ENCODE data around the gene RAP1GAP2. TPM values are rescaled to one million over a fixed set of nuclear protein-coding genes. Genes with fewer than 3 reads are reported as not detected.

RAP1GAP2 gene
- total RNA-seq, 2 experiments from 2014 or later: 11.3 to 28.2 TPM

DNA sequence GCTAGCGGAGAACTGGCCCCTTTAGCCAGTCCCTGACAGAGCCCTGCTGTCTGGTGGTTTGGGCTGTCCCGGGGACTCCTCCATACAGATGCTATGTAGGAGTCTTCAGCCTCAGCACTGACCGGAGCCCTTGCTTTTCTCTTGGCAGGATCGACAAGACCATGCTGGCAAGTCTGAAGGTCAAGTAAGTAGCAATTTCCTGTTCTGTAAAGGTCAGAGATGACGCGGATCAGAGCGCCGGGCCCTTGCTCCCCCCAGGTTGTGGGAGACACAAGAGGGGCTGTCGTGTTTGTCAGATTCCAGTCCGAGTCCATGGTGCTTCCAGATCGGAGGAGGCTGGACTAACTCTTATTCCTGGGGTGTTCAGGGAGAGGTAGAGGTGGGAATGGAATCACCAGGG, 4.1 kb downstream of the RAP1GAP2 start:
- no peaks in the 10 kb centered on the region for H4K20me1 ChIP-seq (ENCODE audit: insufficient read depth, low read length)
- H3K9me3 ChIP-seq (ENCODE audit: low read length): no peaks in the 10 kb centered on the region
- no TSS peak for BruUV-seq (replicated peaks)
- no peak for TF ChIP-seq EZH2phosphoT487 (IDR thresholded peaks at IDR 0.05; ENCODE audit: borderline replicate concordance, low read depth, low read length)
- TF ChIP-seq, protein P1, sequence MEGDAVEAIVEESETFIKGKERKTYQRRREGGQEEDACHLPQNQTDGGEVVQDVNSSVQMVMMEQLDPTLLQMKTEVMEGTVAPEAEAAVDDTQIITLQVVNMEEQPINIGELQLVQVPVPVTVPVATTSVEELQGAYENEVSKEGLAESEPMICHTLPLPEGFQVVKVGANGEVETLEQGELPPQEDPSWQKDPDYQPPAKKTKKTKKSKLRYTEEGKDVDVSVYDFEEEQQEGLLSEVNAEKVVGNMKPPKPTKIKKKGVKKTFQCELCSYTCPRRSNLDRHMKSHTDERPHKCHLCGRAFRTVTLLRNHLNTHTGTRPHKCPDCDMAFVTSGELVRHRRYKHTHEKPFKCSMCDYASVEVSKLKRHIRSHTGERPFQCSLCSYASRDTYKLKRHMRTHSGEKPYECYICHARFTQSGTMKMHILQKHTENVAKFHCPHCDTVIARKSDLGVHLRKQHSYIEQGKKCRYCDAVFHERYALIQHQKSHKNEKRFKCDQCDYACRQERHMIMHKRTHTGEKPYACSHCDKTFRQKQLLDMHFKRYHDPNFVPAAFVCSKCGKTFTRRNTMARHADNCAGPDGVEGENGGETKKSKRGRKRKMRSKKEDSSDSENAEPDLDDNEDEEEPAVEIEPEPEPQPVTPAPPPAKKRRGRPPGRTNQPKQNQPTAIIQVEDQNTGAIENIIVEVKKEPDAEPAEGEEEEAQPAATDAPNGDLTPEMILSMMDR (conservative IDR thresholded peaks at IDR 0.05; ENCODE audit: low read length): no peak
- no peaks in the 10 kb centered on the region for H3K4me1 ChIP-seq (ENCODE audit: insufficient read depth, low read length, poor library complexity, severe bottlenecking)
- no peak overlapping the region for H2AFZ ChIP-seq (ENCODE audit: low read length)
- DNase-seq (ENCODE audit: low spot score): no peak
- no peaks in the 10 kb centered on the region for H3K9me2 ChIP-seq (ENCODE audit: insufficient read depth, low read length)
- H3K27ac ChIP-seq (ENCODE audit: low read depth, low read length, poor library complexity, severe bottlenecking): no peak overlapping the region
- intact Hi-C loops (cut with micrococcal nuclease; ENCODE audit: unreplicated experiment): no loop called here
- ChIA-PET POLR2A (no interaction called here), CTCF (ENCODE audit: unreplicated experiment) (no interaction called here)
- no peak overlapping the region for H3K4me2 ChIP-seq (ENCODE audit: low read length)
- no peaks in the 10 kb centered on the region for H3K79me2 ChIP-seq (ENCODE audit: insufficient read depth, low read depth, low read length)
- no peak overlapping the region for H3K4me3 ChIP-seq (ENCODE audit: low read depth, low read length, poor library complexity, severe bottlenecking)
- no peaks in the 10 kb centered on the region for H3K36me3 ChIP-seq (ENCODE audit: insufficient read depth, low read length)

DNA sequence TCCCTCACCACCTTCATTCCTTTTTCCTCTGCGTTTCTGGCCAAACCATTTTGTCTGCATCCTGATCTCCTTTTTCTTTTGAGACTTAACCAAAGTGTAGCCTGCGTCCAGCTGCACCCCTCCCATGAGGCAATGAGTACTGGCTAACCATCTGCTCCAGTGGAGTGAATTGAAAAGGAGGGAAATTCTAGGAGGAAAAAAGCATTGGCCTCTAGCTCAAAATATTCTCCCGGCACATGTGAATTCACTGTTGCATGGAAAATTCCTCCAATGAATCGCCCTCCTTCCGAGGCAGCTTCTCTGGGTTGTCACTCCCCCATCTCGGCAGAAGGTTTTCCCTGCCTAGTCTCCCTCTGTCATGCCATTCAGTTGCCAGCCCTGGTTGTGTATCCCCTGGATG, 5.6 kb downstream of the RAP1GAP2 start:
- Histone ChIP-seq H3K4me1 (ENCODE audit: insufficient read depth, low read length, poor library complexity, severe bottlenecking) (no peaks in the 10 kb centered on the region), H4K20me1 (ENCODE audit: insufficient read depth, low read length) (no peaks in the 10 kb centered on the region), H3K27ac (ENCODE audit: low read depth, low read length, poor library complexity, severe bottlenecking) (no peak overlapping the region), H2AFZ (ENCODE audit: low read length) (no peak overlapping the region), H3K9me2 (ENCODE audit: insufficient read depth, low read length) (no peaks in the 10 kb centered on the region), H3K79me2 (ENCODE audit: insufficient read depth, low read depth, low read length) (no peaks in the 10 kb centered on the region), H3K4me3 (ENCODE audit: low read depth, low read length, poor library complexity, severe bottlenecking) (no peak overlapping the region), H3K4me2 (ENCODE audit: low read length) (no peak overlapping the region), H3K36me3 (ENCODE audit: insufficient read depth, low read length) (no peaks in the 10 kb centered on the region), H3K9me3 (ENCODE audit: low read length) (no peaks in the 10 kb centered on the region)
- TF ChIP-seq, protein P1 (conservative IDR thresholded peaks at IDR 0.05; ENCODE audit: low read length): no peak
- no peak for TF ChIP-seq EZH2phosphoT487 (IDR thresholded peaks at IDR 0.05; ENCODE audit: borderline replicate concordance, low read depth, low read length)
- CTCF ChIA-PET (ENCODE audit: unreplicated experiment): no interaction called here
- no TSS peak for BruUV-seq (replicated peaks)
- intact Hi-C loops (cut with micrococcal nuclease; ENCODE audit: unreplicated experiment): no loop called here
- POLR2A ChIA-PET: no interaction called here
- DNase-seq (ENCODE audit: low spot score): no peak

DNA sequence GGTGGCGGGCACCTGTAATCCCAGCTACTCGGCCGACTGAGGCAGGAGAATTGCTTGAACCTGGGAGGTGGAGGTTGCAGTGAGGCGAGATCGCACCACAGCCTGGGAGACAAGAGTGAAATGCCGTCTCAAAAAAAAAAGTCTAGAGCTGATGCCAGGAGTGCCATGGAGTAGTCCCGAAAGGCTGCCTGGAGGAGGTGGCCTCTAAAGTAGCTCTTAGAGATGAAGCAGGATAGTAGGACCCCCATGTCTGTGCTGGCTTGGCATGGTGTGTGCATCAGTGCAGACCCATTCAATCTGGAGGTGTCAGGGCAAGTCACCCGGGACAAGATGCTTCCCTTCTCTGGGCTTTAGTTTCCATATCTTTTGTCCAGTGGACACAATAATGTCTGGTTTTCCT, 6.3 kb downstream of the RAP1GAP2 start:
- no peaks in the 10 kb centered on the region for H4K20me1 ChIP-seq (ENCODE audit: insufficient read depth, low read length)
- no TSS peak for BruUV-seq (replicated peaks)
- no peaks in the 10 kb centered on the region for H3K36me3 ChIP-seq (ENCODE audit: insufficient read depth, low read length)
- no peak for DNase-seq (ENCODE audit: low spot score)
- ChIA-PET CTCF (ENCODE audit: unreplicated experiment) (no interaction called here), POLR2A (interaction anchor here (0.5 to 1.1 kb wide), 2 partner anchors 10 to 12 kb away, joined by 3 to 4 read pairs; no protein-coding TSS in a partner anchor)
- H3K4me3 ChIP-seq (ENCODE audit: low read depth, low read length, poor library complexity, severe bottlenecking): no peak overlapping the region
- no peak overlapping the region for H3K27ac ChIP-seq (ENCODE audit: low read depth, low read length, poor library complexity, severe bottlenecking)
- intact Hi-C loops (cut with micrococcal nuclease; ENCODE audit: unreplicated experiment): no loop called here
- H3K4me2 ChIP-seq (ENCODE audit: low read length): no peak overlapping the region
- H3K4me1 ChIP-seq (ENCODE audit: insufficient read depth, low read length, poor library complexity, severe bottlenecking): no peaks in the 10 kb centered on the region
- H3K79me2 ChIP-seq (ENCODE audit: insufficient read depth, low read depth, low read length): no peaks in the 10 kb centered on the region
- no peak overlapping the region for H2AFZ ChIP-seq (ENCODE audit: low read length)
- no peaks in the 10 kb centered on the region for H3K9me2 ChIP-seq (ENCODE audit: insufficient read depth, low read length)
- TF ChIP-seq, protein P1 (conservative IDR thresholded peaks at IDR 0.05; ENCODE audit: low read length): no peak
- TF ChIP-seq EZH2phosphoT487 (IDR thresholded peaks at IDR 0.05; ENCODE audit: borderline replicate concordance, low read depth, low read length): no peak
- no peaks in the 10 kb centered on the region for H3K9me3 ChIP-seq (ENCODE audit: low read length)
